OCI-LY7 (cell line): ENCODE data around the gene CORO7.

Experiments used
- EZH2phosphoT487 ChIP-seq: fragments of 200-600 bp; sonication (generic); IDR thresholded peaks from 2 replicates; pipeline ENCODE4 v1.6.1; 2018; ENCODE audit warnings: low read depth, borderline replicate concordance, mild to moderate bottlenecking, mixed run types, antibody characterized with exemption, low read length, moderate library complexity, mixed read lengths
- TF ChIP-seq, protein P1 (sequence below): fragments of 200-600 bp; sonication (generic); conservative IDR thresholded peaks from 2 replicates; pipeline ENCODE4 v1.5.1; 2014; ENCODE audit warnings: mild to moderate bottlenecking, antibody characterized with exemption, low read length, moderate library complexity, mixed read lengths

GRCh38 chr16:4431023-4431422 is 14.6 kb upstream of the CORO7 start:
- TF ChIP-seq, protein P1, sequence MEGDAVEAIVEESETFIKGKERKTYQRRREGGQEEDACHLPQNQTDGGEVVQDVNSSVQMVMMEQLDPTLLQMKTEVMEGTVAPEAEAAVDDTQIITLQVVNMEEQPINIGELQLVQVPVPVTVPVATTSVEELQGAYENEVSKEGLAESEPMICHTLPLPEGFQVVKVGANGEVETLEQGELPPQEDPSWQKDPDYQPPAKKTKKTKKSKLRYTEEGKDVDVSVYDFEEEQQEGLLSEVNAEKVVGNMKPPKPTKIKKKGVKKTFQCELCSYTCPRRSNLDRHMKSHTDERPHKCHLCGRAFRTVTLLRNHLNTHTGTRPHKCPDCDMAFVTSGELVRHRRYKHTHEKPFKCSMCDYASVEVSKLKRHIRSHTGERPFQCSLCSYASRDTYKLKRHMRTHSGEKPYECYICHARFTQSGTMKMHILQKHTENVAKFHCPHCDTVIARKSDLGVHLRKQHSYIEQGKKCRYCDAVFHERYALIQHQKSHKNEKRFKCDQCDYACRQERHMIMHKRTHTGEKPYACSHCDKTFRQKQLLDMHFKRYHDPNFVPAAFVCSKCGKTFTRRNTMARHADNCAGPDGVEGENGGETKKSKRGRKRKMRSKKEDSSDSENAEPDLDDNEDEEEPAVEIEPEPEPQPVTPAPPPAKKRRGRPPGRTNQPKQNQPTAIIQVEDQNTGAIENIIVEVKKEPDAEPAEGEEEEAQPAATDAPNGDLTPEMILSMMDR: no peak
- TF ChIP-seq EZH2phosphoT487: no peak
